HEK293 (cell line): ENCODE data around the gene UBE2M.

Experiments used
- KLF10 ChIP-seq: fragments of 450-650 bp; IDR thresholded peaks from 2 replicates; pipeline ENCODE4 v1.5.1; 2018; ENCODE audit warnings: missing biosample characterization, mild to moderate bottlenecking, missing genetic modification characterization
- TCF7L2 ChIP-seq: IDR thresholded peaks from 2 replicates; pipeline ENCODE4 v1.6.1; 2011; ENCODE audit warnings: low read depth, mild to moderate bottlenecking, inconsistent platforms, low read length, moderate library complexity, borderline replicate concordance
- ZFP3 ChIP-seq: fragments of 450-650 bp; formaldehyde crosslinking; IDR thresholded peaks from 2 replicates; pipeline ENCODE4 v1.5.1; 2016; ENCODE audit warnings: low read depth, missing biosample characterization, missing genetic modification characterization
- ZNF280D ChIP-seq: fragments of 450-650 bp; formaldehyde crosslinking; IDR thresholded peaks from 2 replicates; pipeline ENCODE4 v1.5.1; 2016; ENCODE audit warnings: missing biosample characterization, missing genetic modification characterization
- ZNF645 ChIP-seq: fragments of 450-650 bp; formaldehyde crosslinking; IDR thresholded peaks from 2 replicates; pipeline ENCODE4; 2016; ENCODE audit warnings: missing biosample characterization, missing genetic modification characterization
- ZNF654 ChIP-seq: fragments of 450-650 bp; formaldehyde crosslinking; IDR thresholded peaks from 2 replicates; pipeline ENCODE4 v1.5.1; 2016; ENCODE audit warnings: low read depth, missing biosample characterization, missing genetic modification characterization
- TF ChIP-seq, protein P1 (sequence below): fragments of 450-650 bp; formaldehyde crosslinking; IDR thresholded peaks from 2 replicates; pipeline ENCODE4 v1.5.1; 2016; ENCODE audit warnings: missing biosample characterization, missing genetic modification characterization
- TF ChIP-seq, protein P2 (sequence below): fragments of 450-650 bp; formaldehyde crosslinking; IDR thresholded peaks from 2 replicates; pipeline ENCODE4 v1.5.1; 2016; ENCODE audit warnings: missing biosample characterization, missing genetic modification characterization
- TF ChIP-seq, protein P3 (sequence below): fragments of 450-650 bp; formaldehyde crosslinking; IDR thresholded peaks from 2 replicates; pipeline ENCODE4 v1.5.1; 2017; ENCODE audit warnings: missing biosample characterization, missing genetic modification characterization

DNA sequence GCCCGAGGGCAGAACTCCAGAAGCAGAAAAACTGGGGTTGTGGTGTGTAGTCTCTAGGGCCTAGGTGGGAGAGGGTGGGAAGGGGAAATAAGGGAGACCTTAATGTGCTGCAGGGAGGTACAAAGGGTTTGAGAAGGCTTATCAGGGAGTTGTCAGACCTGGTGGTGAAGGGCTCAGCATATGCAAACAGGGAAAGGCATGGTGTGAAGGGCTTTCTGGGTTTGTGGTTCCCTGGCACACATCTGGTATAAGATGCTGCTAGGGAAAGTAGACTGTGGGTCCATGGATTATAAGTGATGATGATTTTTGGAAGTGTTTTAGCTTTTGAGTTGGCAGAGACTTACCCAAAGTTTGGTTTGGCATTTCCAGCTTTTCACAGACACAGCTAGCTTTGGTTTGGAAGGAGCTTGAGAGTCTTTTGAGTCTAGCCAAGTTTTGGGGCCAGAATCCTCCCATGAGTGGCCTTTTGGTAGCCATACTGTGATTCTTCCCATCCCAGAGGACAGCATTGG is 12.3 kb downstream of the UBE2M start:
- TF ChIP-seq, protein P1, sequence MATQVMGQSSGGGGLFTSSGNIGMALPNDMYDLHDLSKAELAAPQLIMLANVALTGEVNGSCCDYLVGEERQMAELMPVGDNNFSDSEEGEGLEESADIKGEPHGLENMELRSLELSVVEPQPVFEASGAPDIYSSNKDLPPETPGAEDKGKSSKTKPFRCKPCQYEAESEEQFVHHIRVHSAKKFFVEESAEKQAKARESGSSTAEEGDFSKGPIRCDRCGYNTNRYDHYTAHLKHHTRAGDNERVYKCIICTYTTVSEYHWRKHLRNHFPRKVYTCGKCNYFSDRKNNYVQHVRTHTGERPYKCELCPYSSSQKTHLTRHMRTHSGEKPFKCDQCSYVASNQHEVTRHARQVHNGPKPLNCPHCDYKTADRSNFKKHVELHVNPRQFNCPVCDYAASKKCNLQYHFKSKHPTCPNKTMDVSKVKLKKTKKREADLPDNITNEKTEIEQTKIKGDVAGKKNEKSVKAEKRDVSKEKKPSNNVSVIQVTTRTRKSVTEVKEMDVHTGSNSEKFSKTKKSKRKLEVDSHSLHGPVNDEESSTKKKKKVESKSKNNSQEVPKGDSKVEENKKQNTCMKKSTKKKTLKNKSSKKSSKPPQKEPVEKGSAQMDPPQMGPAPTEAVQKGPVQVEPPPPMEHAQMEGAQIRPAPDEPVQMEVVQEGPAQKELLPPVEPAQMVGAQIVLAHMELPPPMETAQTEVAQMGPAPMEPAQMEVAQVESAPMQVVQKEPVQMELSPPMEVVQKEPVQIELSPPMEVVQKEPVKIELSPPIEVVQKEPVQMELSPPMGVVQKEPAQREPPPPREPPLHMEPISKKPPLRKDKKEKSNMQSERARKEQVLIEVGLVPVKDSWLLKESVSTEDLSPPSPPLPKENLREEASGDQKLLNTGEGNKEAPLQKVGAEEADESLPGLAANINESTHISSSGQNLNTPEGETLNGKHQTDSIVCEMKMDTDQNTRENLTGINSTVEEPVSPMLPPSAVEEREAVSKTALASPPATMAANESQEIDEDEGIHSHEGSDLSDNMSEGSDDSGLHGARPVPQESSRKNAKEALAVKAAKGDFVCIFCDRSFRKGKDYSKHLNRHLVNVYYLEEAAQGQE (tag by site-specific recombination), result no peak
- TF ChIP-seq ZNF645 (no peak), KLF10 (tag by site-specific recombination) (no peak), ZNF654 (tag by site-specific recombination) (no peak), TCF7L2 (no peak), ZFP3 (tag by site-specific recombination) (no peak), ZNF280D (no peak)
- TF ChIP-seq, protein P2, sequence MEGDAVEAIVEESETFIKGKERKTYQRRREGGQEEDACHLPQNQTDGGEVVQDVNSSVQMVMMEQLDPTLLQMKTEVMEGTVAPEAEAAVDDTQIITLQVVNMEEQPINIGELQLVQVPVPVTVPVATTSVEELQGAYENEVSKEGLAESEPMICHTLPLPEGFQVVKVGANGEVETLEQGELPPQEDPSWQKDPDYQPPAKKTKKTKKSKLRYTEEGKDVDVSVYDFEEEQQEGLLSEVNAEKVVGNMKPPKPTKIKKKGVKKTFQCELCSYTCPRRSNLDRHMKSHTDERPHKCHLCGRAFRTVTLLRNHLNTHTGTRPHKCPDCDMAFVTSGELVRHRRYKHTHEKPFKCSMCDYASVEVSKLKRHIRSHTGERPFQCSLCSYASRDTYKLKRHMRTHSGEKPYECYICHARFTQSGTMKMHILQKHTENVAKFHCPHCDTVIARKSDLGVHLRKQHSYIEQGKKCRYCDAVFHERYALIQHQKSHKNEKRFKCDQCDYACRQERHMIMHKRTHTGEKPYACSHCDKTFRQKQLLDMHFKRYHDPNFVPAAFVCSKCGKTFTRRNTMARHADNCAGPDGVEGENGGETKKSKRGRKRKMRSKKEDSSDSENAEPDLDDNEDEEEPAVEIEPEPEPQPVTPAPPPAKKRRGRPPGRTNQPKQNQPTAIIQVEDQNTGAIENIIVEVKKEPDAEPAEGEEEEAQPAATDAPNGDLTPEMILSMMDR, result no peak
- TF ChIP-seq, protein P3, sequence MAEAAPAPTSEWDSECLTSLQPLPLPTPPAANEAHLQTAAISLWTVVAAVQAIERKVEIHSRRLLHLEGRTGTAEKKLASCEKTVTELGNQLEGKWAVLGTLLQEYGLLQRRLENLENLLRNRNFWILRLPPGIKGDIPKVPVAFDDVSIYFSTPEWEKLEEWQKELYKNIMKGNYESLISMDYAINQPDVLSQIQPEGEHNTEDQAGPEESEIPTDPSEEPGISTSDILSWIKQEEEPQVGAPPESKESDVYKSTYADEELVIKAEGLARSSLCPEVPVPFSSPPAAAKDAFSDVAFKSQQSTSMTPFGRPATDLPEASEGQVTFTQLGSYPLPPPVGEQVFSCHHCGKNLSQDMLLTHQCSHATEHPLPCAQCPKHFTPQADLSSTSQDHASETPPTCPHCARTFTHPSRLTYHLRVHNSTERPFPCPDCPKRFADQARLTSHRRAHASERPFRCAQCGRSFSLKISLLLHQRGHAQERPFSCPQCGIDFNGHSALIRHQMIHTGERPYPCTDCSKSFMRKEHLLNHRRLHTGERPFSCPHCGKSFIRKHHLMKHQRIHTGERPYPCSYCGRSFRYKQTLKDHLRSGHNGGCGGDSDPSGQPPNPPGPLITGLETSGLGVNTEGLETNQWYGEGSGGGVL (tag by site-specific recombination), result no peak
